HepG2 (cell line): ENCODE results near the gene COPS6. TPM values are rescaled to one million over a fixed set of nuclear protein-coding genes. Genes with fewer than 3 reads are reported as not detected.

Source experiments
- AHDC1 ChIP-seq: sonication (generic); formaldehyde crosslinking; IDR thresholded peaks from 2 replicates; pipeline ENCODE4 v1.5.1; 2020; ENCODE audit warnings: mild to moderate bottlenecking, missing genetic modification reagents, borderline replicate concordance
- NR3C1 ChIP-seq: sonication (generic); formaldehyde crosslinking; IDR thresholded peaks from 2 replicates; pipeline ENCODE4 v1.4.0; 2020; ENCODE audit warnings: missing genetic modification reagents
- RAD21 ChIP-seq: fragments of 450-650 bp; formaldehyde crosslinking; IDR thresholded peaks from 2 replicates; pipeline ENCODE4 v1.5.0; 2020; ENCODE audit warnings: mild to moderate bottlenecking
- RBM39 ChIP-seq: fragments of 200-400 bp; formaldehyde crosslinking; IDR thresholded peaks from one replicate; pipeline ENCODE4 v1.6.1; 2018; ENCODE audit warnings: antibody characterized with exemption, mild to moderate bottlenecking, low read depth, low read length; ENCODE audit not compliant: poor library complexity, severe bottlenecking
- ZFP1 ChIP-seq: IDR thresholded peaks from 2 replicates; pipeline ENCODE4 v1.6.1; 2016
- ZMYM4 ChIP-seq: sonication (generic); formaldehyde crosslinking; IDR thresholded peaks from 2 replicates; pipeline ENCODE4 v1.8.1; 2023; ENCODE audit warnings: mild to moderate bottlenecking, missing genetic modification reagents
- ZNF124 ChIP-seq: sonication (generic); formaldehyde crosslinking; IDR thresholded peaks from 2 replicates; pipeline ENCODE4 v1.4.0; 2020; ENCODE audit warnings: missing genetic modification reagents
- ZNF138 ChIP-seq: sonication (generic); formaldehyde crosslinking; IDR thresholded peaks from 2 replicates; pipeline ENCODE4 v1.5.0; 2020; ENCODE audit warnings: mild to moderate bottlenecking, low read depth, missing genetic modification reagents
- ZNF30 ChIP-seq: sonication (generic); formaldehyde crosslinking; IDR thresholded peaks from 2 replicates; pipeline ENCODE4 v1.5.0; 2020; ENCODE audit warnings: mild to moderate bottlenecking, missing genetic modification reagents
- ZNF335 ChIP-seq: sonication (generic); formaldehyde crosslinking; IDR thresholded peaks from 2 replicates; pipeline ENCODE4 v1.4.0; 2020; ENCODE audit warnings: missing genetic modification reagents
- ZNF451 ChIP-seq: sonication (generic); formaldehyde crosslinking; IDR thresholded peaks from 2 replicates; pipeline ENCODE4 v1.5.0; 2020; ENCODE audit warnings: mild to moderate bottlenecking, missing genetic modification reagents
- polyA plus RNA-seq, 8 experiments: library from polyadenylated mRNA; depleted of rRNA in 3 of 8; stranded (reverse) in 7 of 8; unstranded in 1 of 8; fragments of >200 nt; fragmentation: Illumina TruSeq in 4 of 8; extraction: Trizol in 4 of 8; gene quantifications; 2 replicates each; pipeline versions ENCODE4 v1.2.1 to v1.2.3, GENCODE V29; 2011 to 2016; ENCODE audit warnings: low read depth in 4 of 8, missing spikeins in 1 of 8, mixed read lengths in 1 of 8; ENCODE audit not compliant: insufficient read depth in 1 of 8
- total RNA-seq, 5 experiments: library from RNA; depleted of rRNA; stranded (reverse); fragments of >200 nt; fragmentation: Illumina TruSeq; extraction: Trizol; gene quantifications; 2 replicates each; pipeline ENCODE4 v1.2.3, GENCODE V29; 2016; ENCODE audit warnings: low read depth in 1 of 5
- TF ChIP-seq, protein P1 (sequence below): sonication (generic); formaldehyde crosslinking; IDR thresholded peaks from one replicate; pipeline ENCODE4 v1.5.1; 2020; ENCODE audit warnings: mild to moderate bottlenecking, missing genetic modification reagents; ENCODE audit errors: not compliant biosample characterization
- TF ChIP-seq, protein P2 (sequence below): sonication (generic); formaldehyde crosslinking; IDR thresholded peaks from 2 replicates; pipeline ENCODE4 v1.5.0; 2020; ENCODE audit warnings: mild to moderate bottlenecking, missing genetic modification reagents

Gene COPS6
- total and polyA plus RNA-seq, 2 of the 13 experiments (the other 11 are each of a cell fraction or from before 2014, with no cell fraction given), result 33.4 to 117 TPM

DNA sequence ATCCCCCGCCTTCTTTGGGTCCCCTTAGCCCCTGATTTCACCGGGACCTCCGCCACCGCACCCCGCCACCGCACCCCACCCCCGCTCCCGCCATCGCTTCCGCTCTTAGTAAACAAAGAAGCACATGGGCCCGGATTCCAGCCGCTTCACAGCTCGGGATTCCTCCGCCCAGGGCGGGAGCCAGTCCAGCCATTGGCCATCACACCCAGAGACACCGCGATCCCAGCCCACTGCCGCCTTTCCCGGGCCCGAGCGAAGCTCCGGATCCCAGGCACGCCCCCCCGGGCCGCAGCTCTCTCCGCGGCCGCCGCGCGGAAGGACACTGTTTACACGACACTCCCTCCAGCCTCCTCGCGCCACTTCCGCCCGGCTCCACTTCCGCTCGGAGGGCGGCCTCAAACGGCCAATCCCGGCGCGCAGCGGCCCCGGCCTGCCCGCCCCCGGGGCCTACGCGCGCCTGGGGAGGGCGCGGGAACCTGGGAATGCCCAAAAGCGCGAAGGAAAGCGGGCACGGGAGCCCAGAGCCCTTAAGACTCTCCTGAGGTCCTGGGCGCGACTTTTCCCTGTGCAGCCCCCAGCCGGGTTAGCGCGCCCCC, 11.7 kb downstream of the COPS6 start (continued):
- TF ChIP-seq, protein P1, sequence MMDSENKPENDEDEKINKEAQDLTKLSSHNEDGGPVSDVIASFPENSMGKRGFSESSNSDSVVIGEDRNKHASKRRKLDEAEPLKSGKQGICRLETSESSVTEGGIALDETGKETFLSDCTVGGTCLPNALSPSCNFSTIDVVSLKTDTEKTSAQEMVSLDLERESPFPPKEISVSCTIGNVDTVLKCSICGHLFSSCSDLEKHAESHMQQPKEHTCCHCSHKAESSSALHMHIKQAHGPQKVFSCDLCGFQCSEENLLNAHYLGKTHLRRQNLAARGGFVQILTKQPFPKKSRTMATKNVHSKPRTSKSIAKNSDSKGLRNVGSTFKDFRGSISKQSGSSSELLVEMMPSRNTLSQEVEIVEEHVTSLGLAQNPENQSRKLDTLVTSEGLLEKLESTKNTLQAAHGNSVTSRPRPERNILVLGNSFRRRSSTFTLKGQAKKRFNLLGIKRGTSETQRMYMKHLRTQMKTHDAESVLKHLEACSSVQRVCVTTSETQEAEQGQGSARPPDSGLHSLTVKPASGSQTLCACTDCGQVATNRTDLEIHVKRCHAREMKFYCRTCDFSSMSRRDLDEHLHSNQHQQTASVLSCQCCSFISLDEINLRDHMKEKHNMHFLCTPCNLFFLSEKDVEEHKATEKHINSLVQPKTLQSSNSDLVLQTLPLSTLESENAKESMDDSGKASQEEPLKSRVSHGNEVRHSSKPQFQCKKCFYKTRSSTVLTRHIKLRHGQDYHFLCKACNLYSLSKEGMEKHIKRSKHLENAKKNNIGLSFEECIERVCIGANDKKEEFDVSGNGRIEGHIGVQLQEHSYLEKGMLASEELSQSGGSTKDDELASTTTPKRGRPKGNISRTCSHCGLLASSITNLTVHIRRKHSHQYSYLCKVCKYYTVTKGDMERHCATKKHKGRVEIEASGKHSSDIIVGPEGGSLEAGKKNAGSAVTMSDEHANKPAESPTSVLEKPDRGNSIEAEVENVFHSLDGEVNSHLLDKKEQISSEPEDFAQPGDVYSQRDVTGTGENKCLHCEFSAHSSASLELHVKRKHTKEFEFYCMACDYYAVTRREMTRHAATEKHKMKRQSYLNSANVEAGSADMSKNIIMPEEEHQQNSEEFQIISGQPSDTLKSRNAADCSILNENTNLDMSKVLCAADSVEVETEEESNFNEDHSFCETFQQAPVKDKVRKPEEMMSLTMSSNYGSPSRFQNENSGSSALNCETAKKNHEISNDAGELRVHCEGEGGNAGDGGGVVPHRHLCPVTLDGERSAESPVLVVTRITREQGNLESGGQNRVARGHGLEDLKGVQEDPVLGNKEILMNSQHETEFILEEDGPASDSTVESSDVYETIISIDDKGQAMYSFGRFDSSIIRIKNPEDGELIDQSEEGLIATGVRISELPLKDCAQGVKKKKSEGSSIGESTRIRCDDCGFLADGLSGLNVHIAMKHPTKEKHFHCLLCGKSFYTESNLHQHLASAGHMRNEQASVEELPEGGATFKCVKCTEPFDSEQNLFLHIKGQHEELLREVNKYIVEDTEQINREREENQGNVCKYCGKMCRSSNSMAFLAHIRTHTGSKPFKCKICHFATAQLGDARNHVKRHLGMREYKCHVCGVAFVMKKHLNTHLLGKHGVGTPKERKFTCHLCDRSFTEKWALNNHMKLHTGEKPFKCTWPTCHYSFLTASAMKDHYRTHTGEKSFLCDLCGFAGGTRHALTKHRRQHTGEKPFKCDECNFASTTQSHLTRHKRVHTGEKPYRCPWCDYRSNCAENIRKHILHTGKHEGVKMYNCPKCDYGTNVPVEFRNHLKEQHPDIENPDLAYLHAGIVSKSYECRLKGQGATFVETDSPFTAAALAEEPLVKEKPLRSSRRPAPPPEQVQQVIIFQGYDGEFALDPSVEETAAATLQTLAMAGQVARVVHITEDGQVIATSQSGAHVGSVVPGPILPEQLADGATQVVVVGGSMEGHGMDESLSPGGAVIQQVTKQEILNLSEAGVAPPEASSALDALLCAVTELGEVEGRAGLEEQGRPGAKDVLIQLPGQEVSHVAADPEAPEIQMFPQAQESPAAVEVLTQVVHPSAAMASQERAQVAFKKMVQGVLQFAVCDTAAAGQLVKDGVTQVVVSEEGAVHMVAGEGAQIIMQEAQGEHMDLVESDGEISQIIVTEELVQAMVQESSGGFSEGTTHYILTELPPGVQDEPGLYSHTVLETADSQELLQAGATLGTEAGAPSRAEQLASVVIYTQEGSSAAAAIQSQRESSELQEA, result no peak
- TF ChIP-seq RAD21 (CRISPR knock-in tag) (no peak; the same call in 1 of the 2 replicates), ZMYM4 (CRISPR knock-in tag) (peak; percentile 82), NR3C1 (CRISPR knock-in tag) (no peak), RBM39 (peak; percentile 68), AHDC1 (CRISPR knock-in tag) (no peak), ZNF451 (CRISPR knock-in tag) (0 out of 2 replicates have a peak, but pooled peaks have one; percentile 67), ZFP1 (no peak; the same call in 1 of the 2 replicates), ZNF124 (CRISPR knock-in tag) (peak; percentile 46; the same call in 1 of the 2 replicates), ZNF335 (CRISPR knock-in tag) (no peak), ZNF138 (no peak; the same call in 1 of the 2 replicates), ZNF30 (CRISPR knock-in tag) (no peak)
- TF ChIP-seq, protein P2, sequence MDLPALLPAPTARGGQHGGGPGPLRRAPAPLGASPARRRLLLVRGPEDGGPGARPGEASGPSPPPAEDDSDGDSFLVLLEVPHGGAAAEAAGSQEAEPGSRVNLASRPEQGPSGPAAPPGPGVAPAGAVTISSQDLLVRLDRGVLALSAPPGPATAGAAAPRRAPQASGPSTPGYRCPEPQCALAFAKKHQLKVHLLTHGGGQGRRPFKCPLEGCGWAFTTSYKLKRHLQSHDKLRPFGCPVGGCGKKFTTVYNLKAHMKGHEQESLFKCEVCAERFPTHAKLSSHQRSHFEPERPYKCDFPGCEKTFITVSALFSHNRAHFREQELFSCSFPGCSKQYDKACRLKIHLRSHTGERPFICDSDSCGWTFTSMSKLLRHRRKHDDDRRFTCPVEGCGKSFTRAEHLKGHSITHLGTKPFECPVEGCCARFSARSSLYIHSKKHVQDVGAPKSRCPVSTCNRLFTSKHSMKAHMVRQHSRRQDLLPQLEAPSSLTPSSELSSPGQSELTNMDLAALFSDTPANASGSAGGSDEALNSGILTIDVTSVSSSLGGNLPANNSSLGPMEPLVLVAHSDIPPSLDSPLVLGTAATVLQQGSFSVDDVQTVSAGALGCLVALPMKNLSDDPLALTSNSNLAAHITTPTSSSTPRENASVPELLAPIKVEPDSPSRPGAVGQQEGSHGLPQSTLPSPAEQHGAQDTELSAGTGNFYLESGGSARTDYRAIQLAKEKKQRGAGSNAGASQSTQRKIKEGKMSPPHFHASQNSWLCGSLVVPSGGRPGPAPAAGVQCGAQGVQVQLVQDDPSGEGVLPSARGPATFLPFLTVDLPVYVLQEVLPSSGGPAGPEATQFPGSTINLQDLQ, result peak; percentile 65; the same call in 1 of the 2 replicates
